GM12864 (cell line): ENCODE measurements around the gene TBR1.
A peak's percentile ranks its signal among the peaks of the same experiment; 100 is the strongest.

Experiments used
- DNase-seq: peaks from one replicate; pipeline ENCODE4 v3.0.0-alpha.2; 2011; ENCODE audit warnings: low read depth
- H3K4me3 ChIP-seq: 2 replicates; pipeline ENCODE4 v1.5.1; 2011; ENCODE audit warnings: mild to moderate bottlenecking, low read depth, low read length, control low read depth
- TF ChIP-seq, protein P1 (sequence below): IDR thresholded peaks from 2 replicates; pipeline ENCODE4 v1.5.1; 2011; ENCODE audit warnings: low read depth, mild to moderate bottlenecking, moderate library complexity, low read length, control low read depth, inconsistent platforms; ENCODE audit errors: missing control alignments

TBR1 gene

DNA sequence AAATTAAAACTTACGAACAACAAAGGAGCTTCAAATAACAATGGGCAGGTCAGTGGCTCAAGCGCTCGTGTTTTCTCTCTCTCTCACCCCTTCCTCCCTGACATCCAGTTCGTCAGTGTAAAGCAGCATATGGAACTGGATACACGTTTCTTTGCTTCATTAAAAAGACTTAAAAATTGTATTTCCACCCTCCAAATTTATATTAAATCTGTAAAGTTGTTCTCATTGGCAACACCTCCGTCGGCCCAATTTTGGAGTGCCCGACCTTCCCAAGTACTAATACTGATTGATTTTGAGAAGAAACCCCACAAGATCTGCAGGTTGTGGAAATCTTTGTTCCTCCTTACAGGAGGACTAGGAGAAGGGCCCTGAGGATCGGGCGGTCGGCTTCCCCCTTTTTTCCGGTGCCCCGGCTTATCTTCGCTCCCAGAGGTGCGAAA, 2.2 kb downstream of the TBR1 start:
- TF ChIP-seq, protein P1, sequence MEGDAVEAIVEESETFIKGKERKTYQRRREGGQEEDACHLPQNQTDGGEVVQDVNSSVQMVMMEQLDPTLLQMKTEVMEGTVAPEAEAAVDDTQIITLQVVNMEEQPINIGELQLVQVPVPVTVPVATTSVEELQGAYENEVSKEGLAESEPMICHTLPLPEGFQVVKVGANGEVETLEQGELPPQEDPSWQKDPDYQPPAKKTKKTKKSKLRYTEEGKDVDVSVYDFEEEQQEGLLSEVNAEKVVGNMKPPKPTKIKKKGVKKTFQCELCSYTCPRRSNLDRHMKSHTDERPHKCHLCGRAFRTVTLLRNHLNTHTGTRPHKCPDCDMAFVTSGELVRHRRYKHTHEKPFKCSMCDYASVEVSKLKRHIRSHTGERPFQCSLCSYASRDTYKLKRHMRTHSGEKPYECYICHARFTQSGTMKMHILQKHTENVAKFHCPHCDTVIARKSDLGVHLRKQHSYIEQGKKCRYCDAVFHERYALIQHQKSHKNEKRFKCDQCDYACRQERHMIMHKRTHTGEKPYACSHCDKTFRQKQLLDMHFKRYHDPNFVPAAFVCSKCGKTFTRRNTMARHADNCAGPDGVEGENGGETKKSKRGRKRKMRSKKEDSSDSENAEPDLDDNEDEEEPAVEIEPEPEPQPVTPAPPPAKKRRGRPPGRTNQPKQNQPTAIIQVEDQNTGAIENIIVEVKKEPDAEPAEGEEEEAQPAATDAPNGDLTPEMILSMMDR = no peak
- DNase-seq = no peak

GRCh38 chr2:161418715-161419637, 2.9 kb downstream of the TBR1 start:
- H3K4me3 ChIP-seq = peak overlapping the region; percentile 9; the same call in 1 of the 2 replicates
- TF ChIP-seq, protein P1 = no peak
- no peak for DNase-seq

More for the DNA sequence above, 2.2 kb downstream of the TBR1 start:
- H3K4me3 ChIP-seq = no peak overlapping the region; the same call in 1 of the 2 replicates

DNA sequence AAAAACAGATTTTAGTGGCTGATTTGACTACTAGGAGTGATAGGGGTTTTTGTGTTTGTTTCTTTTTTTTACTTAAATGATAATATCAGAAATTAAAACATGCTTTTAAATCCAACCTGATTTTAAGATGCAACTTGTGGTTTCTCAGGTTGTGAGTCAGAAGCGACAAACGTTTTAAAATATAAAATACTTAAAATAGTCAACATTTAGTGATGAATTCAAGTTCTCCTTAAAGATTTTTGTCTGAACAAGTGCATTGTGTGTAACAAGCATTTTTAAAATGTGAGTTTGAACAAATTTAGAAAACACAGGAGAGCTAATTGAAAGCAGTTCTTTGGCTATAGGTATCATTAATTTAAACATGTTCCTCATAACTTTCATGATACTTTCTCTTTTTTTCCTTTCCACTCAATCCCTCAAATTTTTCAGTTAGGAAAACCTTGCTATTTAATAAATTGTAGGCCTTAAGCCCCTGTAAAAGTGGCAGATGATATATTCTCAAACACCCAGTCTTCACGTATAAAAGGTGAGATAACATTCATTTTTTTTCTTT, 3.6 kb downstream of the TBR1 start:
- TF ChIP-seq, protein P1 = no peak

DNA sequence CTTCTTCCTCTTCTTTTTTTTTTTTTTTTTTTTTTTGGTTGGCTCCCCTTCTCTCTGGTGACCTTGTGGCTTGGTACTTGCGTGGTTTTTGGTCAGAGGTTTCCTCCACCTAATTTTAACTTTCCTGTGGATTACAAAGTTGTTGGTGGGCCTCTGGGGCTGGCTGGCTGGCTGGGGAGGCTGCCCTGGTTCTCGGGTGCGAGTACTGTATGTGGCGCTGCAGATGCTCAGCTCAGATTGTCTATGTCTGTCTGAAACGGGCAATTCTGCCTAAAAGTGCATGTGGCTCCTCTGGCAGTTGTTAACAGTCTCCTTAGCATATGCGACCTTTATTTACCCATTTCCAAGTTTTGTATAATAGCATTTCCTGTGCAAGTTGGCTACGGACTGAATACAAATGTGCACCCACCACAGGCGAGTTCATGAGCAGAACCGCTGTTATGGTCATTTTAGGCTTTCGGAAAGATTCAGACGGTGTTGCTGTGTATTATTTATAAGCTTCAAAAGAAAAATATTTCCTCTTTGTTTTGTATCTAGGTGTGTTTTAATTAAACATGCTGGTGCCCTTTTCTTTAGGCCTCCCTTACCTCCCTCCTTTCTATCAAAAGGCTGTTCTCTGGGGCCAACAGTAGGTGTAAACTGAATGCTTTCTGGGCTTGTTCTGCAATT, 4.4 kb downstream of the TBR1 start:
- no peak for DNase-seq
- H3K4me3 ChIP-seq = no peak overlapping the region
- TF ChIP-seq, protein P1 = no peak

More for the DNA sequence above, 3.6 kb downstream of the TBR1 start:
- DNase-seq = no peak
- no peak overlapping the region for H3K4me3 ChIP-seq

DNA sequence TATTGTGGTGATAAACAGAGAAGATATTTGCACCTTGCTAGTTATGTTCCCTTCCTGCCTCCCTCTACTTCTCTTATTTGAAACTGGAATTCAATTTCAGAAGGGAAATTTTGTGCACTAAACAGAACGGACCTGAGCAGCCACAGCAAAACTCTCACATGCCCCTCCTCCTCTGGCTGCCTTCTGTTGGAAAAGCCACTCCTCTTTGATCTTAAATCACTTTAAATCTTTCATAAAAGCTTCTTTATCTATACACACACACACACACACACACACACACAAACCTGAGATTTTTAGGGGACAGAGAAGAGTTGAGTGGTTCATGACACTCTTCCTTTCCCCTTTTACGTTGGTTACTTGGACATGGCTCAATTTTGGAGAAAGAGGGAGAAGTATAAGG, 5.6 kb downstream of the TBR1 start:
- H3K4me3 ChIP-seq = no peak overlapping the region
- no peak for DNase-seq
- TF ChIP-seq, protein P1 = no peak

GRCh38 chr2:161422816-161423403, 6.8 kb downstream of the TBR1 start:
- DNase-seq = no peak
- TF ChIP-seq, protein P1 = no peak
- no peak overlapping the region for H3K4me3 ChIP-seq
